Measurements from ENCODE around the gene DRD2.

DNA sequence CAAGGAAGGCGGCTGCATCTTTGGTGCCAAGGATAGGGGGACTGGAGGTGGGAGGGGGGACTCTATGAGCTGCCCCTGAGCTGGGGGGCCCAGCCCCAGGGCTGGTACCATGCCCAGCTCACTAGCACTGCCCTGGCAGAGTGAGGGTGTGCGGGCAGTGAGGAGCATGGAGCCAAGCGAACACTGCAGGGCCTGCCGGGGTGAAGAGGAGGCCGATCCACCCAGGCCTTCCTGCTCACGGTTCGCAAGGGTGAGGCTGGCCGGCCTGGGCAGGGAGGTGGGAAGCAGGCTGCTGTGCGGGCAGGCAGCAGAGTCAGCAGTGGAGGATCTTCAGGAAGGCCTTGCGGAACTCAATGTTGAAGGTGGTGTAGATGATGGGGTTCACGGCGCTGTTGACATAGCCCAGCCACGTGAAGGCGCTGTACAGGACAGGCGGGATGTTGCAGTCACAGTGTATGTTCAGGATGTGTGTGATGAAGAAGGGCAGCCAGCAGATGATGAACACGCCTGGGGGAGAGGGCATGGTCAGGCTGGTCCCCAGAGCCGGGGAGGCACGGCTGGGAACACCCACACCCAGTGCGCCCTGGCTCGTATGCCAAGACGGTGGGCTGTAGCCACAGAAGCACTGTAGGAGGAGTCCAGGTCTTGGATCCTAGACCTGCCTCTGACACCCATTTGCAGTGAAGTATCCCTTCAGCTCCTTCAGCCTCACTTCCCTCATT, 64.6 kb downstream of the DRD2 start:
- TF ChIP-seq, protein P1, sequence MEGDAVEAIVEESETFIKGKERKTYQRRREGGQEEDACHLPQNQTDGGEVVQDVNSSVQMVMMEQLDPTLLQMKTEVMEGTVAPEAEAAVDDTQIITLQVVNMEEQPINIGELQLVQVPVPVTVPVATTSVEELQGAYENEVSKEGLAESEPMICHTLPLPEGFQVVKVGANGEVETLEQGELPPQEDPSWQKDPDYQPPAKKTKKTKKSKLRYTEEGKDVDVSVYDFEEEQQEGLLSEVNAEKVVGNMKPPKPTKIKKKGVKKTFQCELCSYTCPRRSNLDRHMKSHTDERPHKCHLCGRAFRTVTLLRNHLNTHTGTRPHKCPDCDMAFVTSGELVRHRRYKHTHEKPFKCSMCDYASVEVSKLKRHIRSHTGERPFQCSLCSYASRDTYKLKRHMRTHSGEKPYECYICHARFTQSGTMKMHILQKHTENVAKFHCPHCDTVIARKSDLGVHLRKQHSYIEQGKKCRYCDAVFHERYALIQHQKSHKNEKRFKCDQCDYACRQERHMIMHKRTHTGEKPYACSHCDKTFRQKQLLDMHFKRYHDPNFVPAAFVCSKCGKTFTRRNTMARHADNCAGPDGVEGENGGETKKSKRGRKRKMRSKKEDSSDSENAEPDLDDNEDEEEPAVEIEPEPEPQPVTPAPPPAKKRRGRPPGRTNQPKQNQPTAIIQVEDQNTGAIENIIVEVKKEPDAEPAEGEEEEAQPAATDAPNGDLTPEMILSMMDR (IDR thresholded peaks at IDR 0.05; ENCODE audit: low read depth, low read length, missing input control) = no peak
- TF ChIP-seq RXRA (IDR thresholded peaks at IDR 0.05) = no peak
- TF ChIP-seq SP1 (IDR thresholded peaks at IDR 0.05) = no peak
- TF ChIP-seq, protein P2, sequence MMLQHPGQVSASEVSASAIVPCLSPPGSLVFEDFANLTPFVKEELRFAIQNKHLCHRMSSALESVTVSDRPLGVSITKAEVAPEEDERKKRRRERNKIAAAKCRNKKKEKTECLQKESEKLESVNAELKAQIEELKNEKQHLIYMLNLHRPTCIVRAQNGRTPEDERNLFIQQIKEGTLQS (IDR thresholded peaks at IDR 0.05) = no peak
- TF ChIP-seq, protein P3, sequence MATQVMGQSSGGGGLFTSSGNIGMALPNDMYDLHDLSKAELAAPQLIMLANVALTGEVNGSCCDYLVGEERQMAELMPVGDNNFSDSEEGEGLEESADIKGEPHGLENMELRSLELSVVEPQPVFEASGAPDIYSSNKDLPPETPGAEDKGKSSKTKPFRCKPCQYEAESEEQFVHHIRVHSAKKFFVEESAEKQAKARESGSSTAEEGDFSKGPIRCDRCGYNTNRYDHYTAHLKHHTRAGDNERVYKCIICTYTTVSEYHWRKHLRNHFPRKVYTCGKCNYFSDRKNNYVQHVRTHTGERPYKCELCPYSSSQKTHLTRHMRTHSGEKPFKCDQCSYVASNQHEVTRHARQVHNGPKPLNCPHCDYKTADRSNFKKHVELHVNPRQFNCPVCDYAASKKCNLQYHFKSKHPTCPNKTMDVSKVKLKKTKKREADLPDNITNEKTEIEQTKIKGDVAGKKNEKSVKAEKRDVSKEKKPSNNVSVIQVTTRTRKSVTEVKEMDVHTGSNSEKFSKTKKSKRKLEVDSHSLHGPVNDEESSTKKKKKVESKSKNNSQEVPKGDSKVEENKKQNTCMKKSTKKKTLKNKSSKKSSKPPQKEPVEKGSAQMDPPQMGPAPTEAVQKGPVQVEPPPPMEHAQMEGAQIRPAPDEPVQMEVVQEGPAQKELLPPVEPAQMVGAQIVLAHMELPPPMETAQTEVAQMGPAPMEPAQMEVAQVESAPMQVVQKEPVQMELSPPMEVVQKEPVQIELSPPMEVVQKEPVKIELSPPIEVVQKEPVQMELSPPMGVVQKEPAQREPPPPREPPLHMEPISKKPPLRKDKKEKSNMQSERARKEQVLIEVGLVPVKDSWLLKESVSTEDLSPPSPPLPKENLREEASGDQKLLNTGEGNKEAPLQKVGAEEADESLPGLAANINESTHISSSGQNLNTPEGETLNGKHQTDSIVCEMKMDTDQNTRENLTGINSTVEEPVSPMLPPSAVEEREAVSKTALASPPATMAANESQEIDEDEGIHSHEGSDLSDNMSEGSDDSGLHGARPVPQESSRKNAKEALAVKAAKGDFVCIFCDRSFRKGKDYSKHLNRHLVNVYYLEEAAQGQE (IDR thresholded peaks at IDR 0.05) = no peak
- TF ChIP-seq RAD21 (IDR thresholded peaks at IDR 0.05) = no peak
- TF ChIP-seq, protein P4, sequence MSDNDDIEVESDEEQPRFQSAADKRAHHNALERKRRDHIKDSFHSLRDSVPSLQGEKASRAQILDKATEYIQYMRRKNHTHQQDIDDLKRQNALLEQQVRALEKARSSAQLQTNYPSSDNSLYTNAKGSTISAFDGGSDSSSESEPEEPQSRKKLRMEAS (IDR thresholded peaks at IDR 0.05) = no peak
- no peak for TF ChIP-seq TAF1 (conservative IDR thresholded peaks at IDR 0.05)
- TF ChIP-seq EGR1 (IDR thresholded peaks at IDR 0.05; ENCODE audit: low read depth in 2 of 2) = no peak
- TF ChIP-seq JUND (IDR thresholded peaks at IDR 0.05) = no peak
- no peak for TF ChIP-seq GABPA (IDR thresholded peaks at IDR 0.05 in 1 of 2, conservative IDR thresholded peaks at IDR 0.05 in 1 of 2)
- no peak for TF ChIP-seq YY1 (IDR thresholded peaks at IDR 0.05)
